Stimulated activated CD8-positive, alpha-beta memory T cell treated with anti-CD3 and anti-CD28 coated beads, Interleukin-7, amount 100 ng/mL, for 1 hour (primary cell): ENCODE measurements around the gene HOXB3.

Source experiments
- DNase-seq, 2 donors: peaks; one replicate each; pipeline ENCODE4 v3.0.0-alpha.2; 2020; ENCODE audit warnings: low read depth in 2 of 2

Gene HOXB3

GRCh38 chr17:48589831-48590606 lies at the start of gene HOXB3:
Gene HOXB3, minus strand, starts transcription at chr17:48590241. Its CDS starts 37,767 bp downstream, at chr17:48552474.
- DNase-seq, result no peak

DNA sequence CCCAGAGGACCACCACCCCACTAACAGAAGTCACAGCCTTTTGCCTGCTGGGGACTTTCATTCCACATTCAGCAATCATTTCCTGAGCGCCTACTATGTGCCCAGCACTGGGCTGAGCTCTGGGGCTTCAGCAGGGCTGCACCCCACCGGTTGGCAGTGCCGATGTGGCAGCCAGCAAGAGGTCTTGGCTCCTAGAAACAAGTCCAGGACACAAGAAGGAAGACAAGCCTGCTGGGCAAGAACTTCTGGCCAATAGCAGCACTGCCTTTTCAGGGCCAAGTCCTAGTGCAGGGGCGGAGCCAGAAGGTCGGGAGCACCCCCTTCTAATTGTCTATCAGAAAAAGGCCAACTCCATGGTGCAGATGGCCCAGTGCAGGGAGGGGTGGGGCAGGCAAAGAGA lies 49.1 kb upstream of the HOXB3 start:
- no peak for DNase-seq

GRCh38 chr17:48637323-48638260 lies 47.6 kb upstream of the HOXB3 start:
- DNase-seq, result no peak

GRCh38 chr17:48636177-48637018 lies 46.4 kb upstream of the HOXB3 start:
- DNase-seq, result peak; percentile 34 to 37

- DNase-seq, result no peak
These were observed 44.6 kb upstream of the HOXB3 start for GRCh38 chr17:48634493-48635208.

GRCh38 chr17:48633266-48633677 lies 43.2 kb upstream of the HOXB3 start:
- DNase-seq, result no peak

DNA sequence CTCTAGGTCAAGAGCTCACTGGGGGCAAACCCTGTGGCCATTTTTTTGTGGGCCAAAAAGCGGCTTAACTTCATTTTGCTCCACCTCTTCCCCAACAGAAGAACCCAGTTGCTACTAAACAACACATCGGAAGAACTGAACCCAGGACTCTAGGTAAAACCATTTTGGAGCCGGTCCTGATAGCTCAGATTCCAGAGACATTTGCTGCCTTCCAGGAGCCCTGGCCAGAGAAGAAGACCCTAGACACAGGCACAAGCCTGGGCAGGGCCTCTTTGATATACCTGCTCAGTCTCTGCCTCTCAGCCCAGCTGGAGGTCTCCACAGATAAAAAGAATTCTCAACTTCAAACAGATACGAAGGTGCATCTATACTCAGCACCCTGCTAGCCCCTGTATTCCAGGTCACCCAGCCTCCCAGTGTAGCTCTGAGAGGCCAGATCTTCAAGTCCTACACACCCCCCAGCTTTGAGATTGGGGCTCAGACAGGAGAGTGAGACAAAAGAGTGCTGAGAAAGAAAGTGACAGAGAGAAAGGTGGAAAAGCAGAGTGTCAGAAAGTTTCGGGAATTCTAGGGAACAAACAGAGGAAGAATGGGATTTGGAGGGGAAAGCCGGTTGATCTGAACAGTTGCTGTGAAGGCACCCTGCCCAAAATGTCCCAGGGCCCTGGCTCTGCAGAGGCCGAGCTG lies 42.7 kb upstream of the HOXB3 start:
- no peak for DNase-seq

DNA sequence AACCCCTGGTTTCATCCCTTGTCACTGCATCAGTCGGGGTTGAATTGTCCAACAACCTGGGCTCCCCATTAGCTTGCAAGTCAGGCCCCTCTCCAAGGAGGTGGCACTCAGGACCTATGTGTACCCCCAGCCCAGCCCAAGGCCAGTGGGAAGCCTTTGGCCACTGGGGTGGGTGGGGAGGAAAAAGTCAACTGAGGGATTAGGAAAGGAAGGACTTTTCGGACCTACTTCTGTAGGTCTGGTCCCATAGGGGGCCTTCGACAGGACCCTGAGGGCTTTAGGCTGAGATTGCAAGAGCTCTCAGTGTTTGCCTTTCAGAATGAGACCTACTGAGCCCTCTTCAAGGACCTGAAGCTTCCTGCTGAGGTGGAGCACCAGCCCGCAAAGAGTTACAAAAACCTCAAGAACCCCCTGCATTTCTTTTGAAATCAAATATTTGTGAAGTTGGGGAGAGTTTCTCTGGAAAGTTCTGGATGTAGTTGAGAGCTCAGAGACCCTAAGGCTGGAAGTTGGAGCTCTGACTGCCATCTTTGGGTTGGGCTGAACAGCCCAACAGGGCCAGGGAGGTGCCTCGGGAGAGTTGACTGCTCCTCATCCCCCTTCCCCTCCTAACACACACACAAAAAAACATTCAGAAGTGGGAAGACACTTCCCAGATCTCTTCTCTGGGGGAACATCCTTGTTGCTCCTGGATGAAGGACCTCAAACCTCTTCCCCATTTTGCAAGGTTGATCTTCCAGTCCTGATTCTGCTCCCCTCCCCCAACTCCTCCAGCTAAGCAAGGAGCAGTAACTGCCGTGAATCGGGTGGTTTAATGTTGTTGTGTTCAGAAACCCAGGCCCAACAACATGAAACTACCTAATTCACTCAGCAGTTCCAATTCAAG lies 41.9 kb upstream of the HOXB3 start:
- no peak for DNase-seq

DNA sequence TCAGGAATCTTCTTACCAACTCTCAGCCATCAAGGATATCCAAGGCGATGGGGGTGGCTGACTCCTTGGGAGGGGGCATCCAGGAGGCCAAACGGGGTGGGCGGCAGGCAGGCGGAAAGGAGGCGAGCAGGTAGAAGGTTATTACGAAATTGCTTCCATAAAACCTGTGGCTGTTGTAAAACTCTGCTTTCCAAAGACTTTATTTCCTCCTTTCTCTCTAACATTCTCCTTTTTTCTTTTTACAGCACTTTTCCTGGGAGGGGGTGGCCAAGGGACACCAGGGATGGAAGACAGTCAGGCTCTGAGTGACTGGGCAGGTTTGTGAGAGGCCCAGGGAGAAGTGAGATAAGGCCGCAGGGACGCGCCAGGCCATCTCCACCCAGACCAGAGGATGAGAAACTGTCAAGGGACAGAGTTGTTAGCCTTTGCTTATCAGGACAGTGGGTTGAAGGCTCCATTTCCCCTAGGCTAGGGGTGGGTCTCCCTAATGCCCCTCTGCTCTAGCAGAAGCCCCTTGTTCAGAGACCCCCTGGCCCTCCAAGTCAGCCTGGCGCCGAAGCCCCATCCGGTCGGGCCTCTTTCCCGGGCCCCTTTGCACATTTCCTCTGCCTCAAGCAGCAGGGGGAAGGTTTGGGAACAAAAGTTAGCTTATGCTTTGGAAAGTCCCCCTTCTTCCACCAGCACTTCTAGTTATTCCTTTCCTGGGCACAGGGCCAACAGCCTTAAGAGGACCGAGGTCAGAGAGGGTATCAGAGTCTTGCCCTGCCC lies 41.1 kb upstream of the HOXB3 start:
- DNase-seq, result no peak

DNA sequence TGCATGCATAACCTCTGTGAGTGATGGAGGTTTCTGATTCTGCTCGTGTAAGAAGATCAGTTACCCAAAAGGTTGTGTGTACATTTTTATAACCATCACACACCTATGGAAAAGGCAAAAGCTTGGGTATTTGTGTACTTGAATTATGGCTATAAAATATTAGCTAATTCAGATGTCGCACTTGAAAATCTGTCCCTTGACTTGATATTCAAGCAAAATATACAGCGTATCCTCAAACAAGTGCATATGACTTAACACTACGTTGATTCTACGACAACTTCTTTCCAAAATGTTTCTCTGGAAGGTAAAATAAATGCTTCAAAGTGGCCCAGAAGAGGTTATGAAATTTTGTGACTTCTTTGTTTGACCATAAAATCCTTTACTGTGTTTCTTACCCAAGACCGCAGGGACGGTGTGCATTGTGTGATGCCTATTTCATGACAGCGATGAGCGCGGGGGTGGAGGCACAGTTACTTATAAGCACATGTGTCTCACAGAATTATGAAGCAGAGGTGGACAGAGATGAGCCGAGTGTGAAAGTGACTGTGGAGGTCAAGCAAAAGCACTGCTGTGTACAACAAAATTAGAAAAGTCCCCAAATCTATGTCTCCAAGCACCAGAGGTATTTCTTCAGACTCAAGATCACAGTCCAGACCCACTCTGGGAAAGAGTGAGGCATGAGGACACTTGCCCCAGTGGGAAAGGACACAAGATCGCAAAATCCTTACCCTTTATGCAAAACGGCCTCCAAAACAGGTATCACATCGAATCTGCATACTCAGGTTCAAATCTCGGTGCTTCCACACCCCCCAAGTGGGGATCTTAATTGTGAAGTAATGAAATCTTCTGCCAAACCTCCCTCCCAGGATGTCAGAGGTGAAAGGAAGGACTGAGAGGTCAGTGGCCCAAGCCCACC lies 40.2 kb upstream of the HOXB3 start:
- no peak for DNase-seq

GRCh38 chr17:48629411-48629759 lies 39.3 kb upstream of the HOXB3 start:
- DNase-seq, result no peak

DNA sequence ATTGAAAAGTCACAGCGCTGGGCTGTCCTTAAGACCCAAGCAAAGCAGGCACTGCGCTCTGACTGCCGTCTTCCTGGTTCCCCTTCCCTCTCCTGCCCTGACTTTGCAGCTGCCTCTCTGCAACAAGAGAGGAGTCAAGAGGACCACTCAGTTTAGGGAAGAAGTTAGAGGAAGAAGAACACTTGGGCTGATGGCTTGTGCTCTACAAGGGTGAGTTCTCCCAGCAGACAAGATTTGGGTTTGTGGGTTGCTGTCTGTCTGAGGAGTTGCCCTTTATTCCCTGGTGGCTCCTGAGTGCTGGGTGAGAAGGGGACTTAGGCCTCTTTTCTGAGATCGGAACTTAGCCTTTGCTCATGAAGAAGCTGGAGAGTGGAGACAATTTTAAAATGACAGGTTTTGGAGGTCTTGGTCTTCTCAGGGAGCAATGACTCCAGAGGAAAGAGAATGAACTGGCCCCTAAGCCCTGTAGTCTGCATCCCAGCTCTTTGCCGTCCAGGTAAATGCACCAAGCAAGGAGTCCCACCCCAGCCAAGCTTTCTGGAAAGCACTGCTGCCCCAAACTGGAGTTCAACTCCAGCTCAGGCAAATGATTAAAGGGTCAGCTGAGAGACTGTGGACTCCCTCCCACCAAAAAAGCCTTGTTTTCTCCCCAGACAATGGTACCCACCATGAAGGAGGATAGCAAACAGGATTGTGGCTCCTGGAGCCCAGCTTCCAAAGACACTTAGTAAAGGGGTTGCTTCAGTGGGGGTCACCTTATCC lies 38.8 kb upstream of the HOXB3 start:
- DNase-seq, result no peak

- DNase-seq, result no peak
These were observed 37.8 kb upstream of the HOXB3 start for GRCh38 chr17:48627623-48628521.

- DNase-seq, result no peak
These were observed 37.1 kb upstream of the HOXB3 start for GRCh38 chr17:48627118-48627597.

- no peak for DNase-seq
These were observed 36.4 kb upstream of the HOXB3 start, which contains the start of gene HOXB9 for GRCh38 chr17:48626245-48627117. Gene HOXB9, minus strand, starts transcription at chr17:48626358. Its CDS starts 89 bp downstream, at chr17:48626269.
